ENCODE results near the gene SEMG1.

SEMG1 gene

DNA sequence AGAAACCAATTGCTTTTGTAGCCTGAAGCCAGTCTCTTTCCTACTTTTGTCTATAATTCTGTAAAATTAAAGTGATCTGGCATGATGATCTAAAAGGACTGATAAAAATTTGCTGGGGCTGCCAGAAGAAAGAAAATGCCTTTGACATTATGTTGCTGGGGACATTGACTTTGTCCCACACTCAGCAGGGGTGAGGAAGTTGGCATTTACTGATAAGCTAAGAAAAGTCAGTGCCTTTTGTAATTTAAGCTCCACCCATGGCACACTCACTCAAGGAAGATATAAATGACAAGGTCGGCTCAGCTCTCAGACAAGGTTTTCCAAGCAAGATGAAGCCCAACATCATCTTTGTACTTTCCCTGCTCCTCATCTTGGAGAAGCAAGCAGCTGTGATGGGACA, at the start of gene SEMG1:
TSS of gene SEMG1 (plus strand) at position 309 of the 400 bp plus-strand sequence. CDS start at position 330, 21 bp downstream.
- DNase-seq (ENCODE audit: low read depth in 2 of 2): no peak

- no peak for DNase-seq (ENCODE audit: low read depth in 2 of 2)
Observed at GRCh38 chr20:45157962-45158361, 48.9 kb upstream of the SEMG1 start.

- DNase-seq (ENCODE audit: low read depth in 2 of 2): no peak
Observed at GRCh38 chr20:45163083-45163803, 43.6 kb upstream of the SEMG1 start.

GRCh38 chr20:45164906-45165305, 41.9 kb upstream of the SEMG1 start:
- DNase-seq (ENCODE audit: low read depth in 2 of 2): no peak

GRCh38 chr20:45173522-45173921, 33.3 kb upstream of the SEMG1 start:
- no peak for DNase-seq (ENCODE audit: low read depth in 2 of 2)

GRCh38 chr20:45174434-45175364, 32.1 kb upstream of the SEMG1 start, which contains the start of gene PI3:
Gene PI3, plus strand, starts transcription at chr20:45174902. Its CDS starts 21 bp downstream, at chr20:45174923.
- no peak for DNase-seq (ENCODE audit: low read depth in 2 of 2)

GRCh38 chr20:45176526-45177267, 30.1 kb upstream of the SEMG1 start:
- no peak for DNase-seq (ENCODE audit: low read depth in 2 of 2)

GRCh38 chr20:45179166-45179565, 27.7 kb upstream of the SEMG1 start:
- DNase-seq (ENCODE audit: low read depth in 2 of 2): no peak

DNA sequence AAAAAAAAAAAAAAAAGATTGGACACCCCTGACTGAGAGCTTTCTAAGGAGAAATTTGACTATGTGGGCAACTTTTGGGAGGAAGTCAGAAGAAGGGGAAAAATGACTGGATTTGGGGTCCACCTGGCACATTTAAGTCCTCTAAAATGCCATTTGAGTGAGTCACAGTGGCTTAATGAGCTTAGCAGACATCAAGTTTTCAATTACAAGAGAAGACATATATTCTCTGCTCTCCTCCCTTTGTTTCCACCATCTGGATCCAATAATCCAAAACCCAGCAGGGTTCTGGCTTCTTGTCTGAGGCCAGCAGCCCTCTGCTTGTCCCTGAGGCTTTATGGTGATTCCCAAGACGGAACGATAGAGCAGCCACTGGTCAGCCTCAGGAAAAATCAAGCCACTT, 25.2 kb upstream of the SEMG1 start:
- DNase-seq (ENCODE audit: low read depth in 2 of 2): no peak

- no peak for DNase-seq (ENCODE audit: low read depth in 2 of 2)
Observed at GRCh38 chr20:45183084-45183483, 23.7 kb upstream of the SEMG1 start.

- DNase-seq (ENCODE audit: low read depth in 2 of 2): no peak
Observed at GRCh38 chr20:45187693-45188092, 19.1 kb upstream of the SEMG1 start.

- DNase-seq (ENCODE audit: low read depth in 2 of 2): no peak
Observed at GRCh38 chr20:45189067-45189609, 17.7 kb upstream of the SEMG1 start.

- no peak for DNase-seq (ENCODE audit: low read depth in 2 of 2)
Observed at GRCh38 chr20:45189861-45190260, 17.0 kb upstream of the SEMG1 start.

DNA sequence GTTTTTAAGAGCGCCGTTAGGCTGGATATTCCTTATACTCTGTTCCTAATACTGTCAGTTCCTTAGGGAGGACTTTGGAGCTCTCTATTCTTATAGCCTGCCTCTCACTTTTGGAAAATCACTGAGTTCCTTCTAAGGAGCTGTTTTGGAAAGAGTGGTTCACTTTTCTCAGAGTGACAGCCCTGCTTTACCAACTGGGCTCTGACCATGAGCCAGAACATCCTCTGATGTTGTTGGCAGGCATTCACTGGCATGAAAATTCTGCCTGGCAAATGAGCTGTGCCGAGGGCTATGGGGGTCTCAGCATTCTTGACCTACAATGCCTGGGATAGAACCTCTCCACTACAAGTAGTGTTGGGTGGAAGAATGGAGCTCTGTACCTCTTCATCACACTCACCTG, 14.9 kb upstream of the SEMG1 start:
- no peak for DNase-seq (ENCODE audit: low read depth in 2 of 2)

DNA sequence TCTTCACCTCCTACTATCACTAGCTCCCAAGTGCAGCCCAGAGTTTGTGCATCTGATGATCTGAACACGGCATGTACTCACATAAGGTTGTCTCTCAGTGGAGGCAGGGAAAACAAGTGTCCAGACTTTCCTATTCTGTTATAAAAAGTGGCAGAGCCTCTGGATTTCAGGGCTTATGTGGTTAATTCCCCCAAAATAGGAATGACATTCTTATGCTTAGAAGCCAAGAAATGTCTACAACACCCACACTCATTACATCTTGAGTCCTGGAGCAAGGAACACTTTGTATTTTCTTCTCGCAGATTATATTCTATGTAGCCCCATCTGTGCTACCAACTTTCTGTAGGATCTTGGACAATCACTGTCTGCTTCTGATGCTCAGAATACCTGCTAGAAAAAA, 13.5 kb upstream of the SEMG1 start:
- DNase-seq (ENCODE audit: low read depth in 2 of 2): no peak

DNA sequence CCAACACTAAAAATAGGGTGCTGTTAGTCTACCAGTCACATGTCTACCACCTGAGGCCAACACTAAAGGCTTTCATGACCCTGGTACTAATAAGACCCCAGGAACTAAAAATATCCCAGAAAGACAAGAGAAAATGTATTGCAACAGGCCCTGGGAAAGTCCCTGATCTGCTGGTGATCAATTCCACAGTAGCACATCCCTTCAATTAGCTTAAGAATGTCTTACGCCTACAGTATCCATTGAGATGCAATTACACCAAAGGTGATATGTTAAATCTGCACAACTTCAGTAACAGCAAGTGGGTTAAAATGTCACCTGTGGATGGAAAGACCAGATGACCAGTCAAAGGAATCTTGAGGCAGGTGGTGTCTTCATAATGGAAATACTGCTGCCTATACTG, 3.1 kb downstream of the SEMG1 start:
- DNase-seq (ENCODE audit: low read depth in 2 of 2): no peak

- no peak for DNase-seq (ENCODE audit: low read depth in 2 of 2)
Observed at GRCh38 chr20:45211569-45212474, 5.0 kb downstream of the SEMG1 start.

GRCh38 chr20:45212836-45213235, 6.0 kb downstream of the SEMG1 start:
- DNase-seq (ENCODE audit: low read depth in 2 of 2): no peak

- no peak for DNase-seq (ENCODE audit: low read depth in 2 of 2)
Observed at GRCh38 chr20:45218124-45218523, 11.3 kb downstream of the SEMG1 start.

DNA sequence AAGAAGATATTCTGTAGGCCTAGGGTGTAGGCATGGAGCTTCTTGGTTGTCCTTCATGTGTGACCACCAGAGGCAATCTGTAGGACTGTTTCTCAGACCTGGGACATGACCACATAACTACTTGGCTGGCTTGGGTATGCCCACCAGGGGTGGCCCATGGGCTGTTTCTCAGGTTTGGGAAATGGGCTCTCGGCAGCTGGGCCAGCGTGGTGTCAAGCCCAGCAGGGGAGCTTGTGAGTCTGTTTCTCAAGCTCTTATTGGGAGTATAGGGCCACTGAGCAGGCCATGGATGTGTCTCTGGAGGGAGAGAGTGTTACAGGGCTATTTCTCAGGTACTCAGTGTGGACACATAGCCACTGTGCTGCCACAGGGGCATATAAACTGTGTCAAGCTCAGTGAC, 11.8 kb downstream of the SEMG1 start:
- DNase-seq (ENCODE audit: low read depth in 2 of 2): no peak

DNA sequence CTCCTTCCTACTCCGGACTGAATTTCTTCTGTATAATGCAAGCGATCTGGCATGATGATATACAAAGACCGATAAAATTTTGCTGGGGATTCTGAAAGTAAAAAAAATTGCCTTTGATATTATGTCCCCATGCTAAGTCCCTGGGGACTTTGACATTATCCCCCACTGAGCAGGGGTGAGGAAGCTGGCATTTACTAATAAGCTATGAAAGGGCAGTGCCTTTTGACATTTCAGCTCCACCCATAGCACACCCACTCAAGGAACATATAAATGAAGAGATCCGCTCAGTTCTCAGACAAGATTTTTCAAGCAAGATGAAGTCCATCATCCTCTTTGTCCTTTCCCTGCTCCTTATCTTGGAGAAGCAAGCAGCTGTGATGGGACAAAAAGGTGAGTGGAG, 14.2 kb downstream of the SEMG1 start, which contains the start of gene SEMG2:
TSS of gene SEMG2 (plus strand) at position 298 of the 400 bp plus-strand sequence. CDS start at position 315, 17 bp downstream.
- DNase-seq (ENCODE audit: low read depth in 2 of 2): no peak

Data from stimulated activated CD4-positive, alpha-beta T cell treated with anti-CD3 and anti-CD28 coated beads, Interleukin-1b, Interleukin-23, amount 100 ng/mL, for 4 hours (primary cell).